WTC11 (cell line): ENCODE results near the gene ATP6V0B. TPM values are rescaled to one million over a fixed set of nuclear protein-coding genes. Genes with fewer than 3 reads are reported as not detected.

Source experiments
- ATAC-seq: fragments of 200-7000 bp; cut with Tn5 transposase; 2 replicates; pipeline ENCODE4 v1.10.0; 2021; ENCODE audit warnings: mild to moderate bottlenecking, moderate library complexity
- CTCF ChIA-PET: fragments of 300-600 bp; sonication (Branson Sonifier 250); formaldehyde crosslinking; loops from one replicate; lab custom pipeline; 2021; ENCODE audit warnings: antibody characterized with exemption; lab: Charles Lee
- POLR2A ChIA-PET: fragments of 350-600 bp; sonication (Branson Sonifier 250); formaldehyde crosslinking; loops from one replicate; lab custom pipeline; 2021; ENCODE audit warnings: antibody characterized with exemption; lab: Charles Lee
- DNase-seq: peaks from one replicate; pipeline ENCODE4 v3.0.0; 2021; ENCODE audit warnings: low spot score
- H3K27ac Mint-ChIP-seq: 2 replicates; pipeline ENCODE4 v1.8.0; 2021; ENCODE audit warnings: mixed read lengths
- H3K27me3 Mint-ChIP-seq: 2 replicates; pipeline ENCODE4 v1.8.0; 2021; ENCODE audit warnings: low read depth, mild to moderate bottlenecking, moderate library complexity, mixed read lengths
- H3K36me3 Mint-ChIP-seq: 2 replicates; pipeline ENCODE4 v1.8.0; 2021; ENCODE audit warnings: mixed read lengths
- H3K4me1 Mint-ChIP-seq: 2 replicates; pipeline ENCODE4 v1.8.0; 2022; ENCODE audit warnings: mixed read lengths
- H3K4me3 Mint-ChIP-seq: 2 replicates; pipeline ENCODE4 v1.8.0; 2021; ENCODE audit warnings: mild to moderate bottlenecking, moderate library complexity, mixed read lengths
- H3K9me3 Mint-ChIP-seq: 2 replicates; pipeline ENCODE4 v1.8.0; 2021; ENCODE audit warnings: mixed read lengths
- AR ChIP-seq: fragments of 250-450 bp; sonication (Bioruptor Pico); IDR thresholded peaks from 2 replicates; pipeline ENCODE4 v1.9.0; 2021; ENCODE audit warnings: mild to moderate bottlenecking
- ARID4B ChIP-seq: sonication (generic); formaldehyde crosslinking; IDR thresholded peaks from 2 replicates; pipeline ENCODE4 v1.8.0; 2023; ENCODE audit warnings: missing genetic modification reagents, mild to moderate bottlenecking, borderline replicate concordance
- ETV6 ChIP-seq: sonication (generic); formaldehyde crosslinking; IDR thresholded peaks from 2 replicates; pipeline ENCODE4 v1.8.1; 2022; ENCODE audit warnings: mild to moderate bottlenecking, missing genetic modification reagents
- FOXP1 ChIP-seq: sonication (generic); formaldehyde crosslinking; IDR thresholded peaks from 2 replicates; pipeline ENCODE4 v1.8.0; 2022; ENCODE audit warnings: missing genetic modification reagents, mild to moderate bottlenecking, moderate library complexity, borderline replicate concordance
- KAT7 ChIP-seq: sonication (generic); formaldehyde crosslinking; IDR thresholded peaks from 2 replicates; pipeline ENCODE4 v1.8.1; 2023; ENCODE audit warnings: missing genetic modification reagents, mild to moderate bottlenecking, borderline replicate concordance
- MXD4 ChIP-seq: fragments of 250-450 bp; sonication (Bioruptor Pico); IDR thresholded peaks from 2 replicates; pipeline ENCODE4 v1.8.0; 2021; ENCODE audit warnings: mild to moderate bottlenecking, moderate library complexity, borderline replicate concordance
- MYBL2 ChIP-seq: sonication (generic); formaldehyde crosslinking; IDR thresholded peaks from 2 replicates; pipeline ENCODE4 v1.8.1; 2023; ENCODE audit warnings: mild to moderate bottlenecking, moderate library complexity, missing genetic modification reagents
- NR1H2 ChIP-seq: sonication (generic); formaldehyde crosslinking; IDR thresholded peaks from 2 replicates; pipeline ENCODE4 v1.9.0; 2021; ENCODE audit warnings: mild to moderate bottlenecking, moderate library complexity, missing genetic modification reagents
- PRRX2 ChIP-seq: fragments of 250-450 bp; sonication (Bioruptor Pico); IDR thresholded peaks from 2 replicates; pipeline ENCODE4 v1.8.0; 2021; ENCODE audit warnings: mild to moderate bottlenecking
- TCF7 ChIP-seq: sonication (generic); formaldehyde crosslinking; IDR thresholded peaks from 2 replicates; pipeline ENCODE4 v1.8.0; 2022; ENCODE audit warnings: mild to moderate bottlenecking, low read depth, missing genetic modification reagents, moderate library complexity
- ZBTB21 ChIP-seq: sonication (generic); formaldehyde crosslinking; IDR thresholded peaks from 2 replicates; pipeline ENCODE4 v1.8.1; 2023; ENCODE audit warnings: mild to moderate bottlenecking, missing genetic modification reagents, borderline replicate concordance
- ZBTB43 ChIP-seq: sonication (generic); formaldehyde crosslinking; IDR thresholded peaks from 2 replicates; pipeline ENCODE4 v1.8.1; 2023; ENCODE audit warnings: mild to moderate bottlenecking, missing genetic modification reagents
- ZNF121 ChIP-seq: sonication (generic); formaldehyde crosslinking; IDR thresholded peaks from 2 replicates; pipeline ENCODE4 v1.8.0; 2023; ENCODE audit warnings: missing genetic modification reagents
- ZNF232 ChIP-seq: sonication (generic); formaldehyde crosslinking; IDR thresholded peaks from 2 replicates; pipeline ENCODE4 v1.8.0; 2022; ENCODE audit warnings: mild to moderate bottlenecking, missing genetic modification reagents
- ZNF416 ChIP-seq: fragments of 250-450 bp; sonication (Bioruptor Pico); IDR thresholded peaks from 2 replicates; pipeline ENCODE4 v1.9.0; 2021; ENCODE audit warnings: mild to moderate bottlenecking, inconsistent platforms
- ZNF671 ChIP-seq: fragments of 250-450 bp; sonication (Bioruptor Pico); IDR thresholded peaks from 2 replicates; pipeline ENCODE4 v1.8.0; 2021; ENCODE audit warnings: mild to moderate bottlenecking
- total RNA-seq: library from RNA; stranded (reverse); gene quantifications from 3 replicates; pipeline ENCODE4 v1.2.3, GENCODE V29; 2021
- TF ChIP-seq, protein P1 (sequence below): sonication (generic); formaldehyde crosslinking; conservative IDR thresholded peaks from 2 replicates; pipeline ENCODE4 v1.8.1; 2022; ENCODE audit warnings: mild to moderate bottlenecking, missing genetic modification reagents
- TF ChIP-seq, protein P2 (sequence below): sonication (generic); formaldehyde crosslinking; IDR thresholded peaks from 2 replicates; pipeline ENCODE4 v1.8.0; 2022; ENCODE audit warnings: mild to moderate bottlenecking, missing genetic modification reagents
- TF ChIP-seq, protein P3 (sequence below): sonication (generic); formaldehyde crosslinking; IDR thresholded peaks from 2 replicates; pipeline ENCODE4 v1.8.0; 2022; ENCODE audit warnings: missing genetic modification reagents

The ATP6V0B gene
- total RNA-seq, 1 experiment from 2014 or later, result 110 TPM

DNA sequence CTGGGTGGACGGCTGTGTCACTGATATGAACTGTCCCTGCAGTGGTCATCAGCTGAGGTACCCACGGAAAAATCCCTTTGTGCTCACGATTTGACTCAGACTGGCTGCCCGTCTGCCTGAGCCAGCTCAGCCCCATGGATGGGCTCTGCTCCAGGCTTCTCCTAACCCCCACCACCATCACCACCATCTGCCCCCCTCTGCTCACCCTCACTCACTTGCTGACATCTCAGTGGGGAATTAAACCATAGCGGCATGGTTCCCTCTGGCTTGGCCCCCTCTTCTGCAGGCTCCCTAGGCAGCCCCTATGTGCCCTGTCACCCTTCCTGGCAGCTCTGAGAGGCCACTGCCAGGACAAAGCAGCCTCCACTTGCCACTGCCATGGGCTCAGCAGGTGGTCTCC, 39.2 kb downstream of the ATP6V0B start:
- peak overlapping the region; percentile 22; the same call in 1 of the 2 replicates for H3K27ac Mint-ChIP-seq
- ChIA-PET CTCF (interaction anchor here (1.8 to 4.3 kb wide), 3 partner anchors 8 to 21 kb away, joined by 5 to 35 read pairs (median 8); no protein-coding TSS in a partner anchor), POLR2A (interaction anchor here (0.6 to 0.8 kb wide), 2 partner anchors 21 to 728 kb away, joined by 5 to 7 read pairs; no protein-coding TSS in a partner anchor)
- H3K4me1 Mint-ChIP-seq, result peaks cover 7% of the 10 kb centered on the region
- TF ChIP-seq KAT7 (CRISPR knock-in tag) (no peak), ZNF232 (CRISPR knock-in tag) (no peak), ARID4B (CRISPR knock-in tag) (no peak), ZBTB43 (CRISPR knock-in tag) (no peak), PRRX2 (no peak), ZNF121 (CRISPR knock-in tag) (peak; percentile 83; the same call in 1 of the 2 replicates)
- H3K9me3 Mint-ChIP-seq, result no peaks in the 10 kb centered on the region
- ATAC-seq (no peak), DNase-seq (no peak)
- no peak overlapping the region for H3K4me3 Mint-ChIP-seq
- no peaks in the 10 kb centered on the region for H3K36me3 Mint-ChIP-seq
- no peaks in the 10 kb centered on the region for H3K27me3 Mint-ChIP-seq

DNA sequence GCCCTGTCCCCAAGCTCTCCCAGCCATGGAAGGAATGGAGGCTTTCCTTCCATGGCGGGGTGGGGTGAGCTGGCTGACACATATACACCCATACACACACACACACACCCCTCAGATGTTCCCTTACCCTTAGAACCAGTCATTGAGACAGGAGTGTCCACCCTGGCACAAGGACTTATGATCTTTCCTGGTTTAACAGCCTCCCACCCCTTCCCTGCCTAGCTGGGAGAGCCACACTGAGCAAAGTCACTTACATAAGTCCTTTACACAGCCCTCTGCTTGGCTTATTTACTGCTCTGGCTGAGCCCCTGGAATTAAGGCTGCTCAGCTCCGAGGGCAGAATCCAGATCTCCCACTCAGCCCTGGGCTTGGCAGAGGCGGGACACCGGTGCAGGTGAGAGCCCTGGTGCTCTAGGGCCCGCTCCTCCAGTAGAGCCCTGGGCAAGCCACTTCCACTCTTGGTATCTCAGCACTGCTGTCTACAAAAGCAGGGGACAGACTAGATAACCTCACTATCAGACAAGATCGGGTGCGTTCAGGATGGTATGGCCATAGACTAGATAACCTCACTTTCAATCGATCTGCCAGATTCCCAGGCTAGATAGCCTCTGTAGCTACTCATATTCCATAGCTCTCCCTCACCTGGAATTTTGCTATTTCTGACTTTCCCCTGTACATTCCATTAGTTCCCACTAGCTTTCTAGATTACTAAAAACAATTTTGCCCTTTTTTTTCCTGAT, 39.8 kb downstream of the ATP6V0B start:
- ChIA-PET CTCF (interaction anchor here (0.5 to 4.3 kb wide), 5 partner anchors 9 to 1016 kb away, joined by 3 to 35 read pairs (median 6); no protein-coding TSS in a partner anchor), POLR2A (interaction anchor here (0.6 to 0.8 kb wide), 2 partner anchors 21 to 728 kb away, joined by 5 to 7 read pairs; no protein-coding TSS in a partner anchor)
- Mint-ChIP-seq H3K9me3 (no peaks in the 10 kb centered on the region), H3K27me3 (no peaks in the 10 kb centered on the region), H3K36me3 (no peaks in the 10 kb centered on the region), H3K4me3 (no peak overlapping the region), H3K27ac (peak overlapping the region; percentile 34), H3K4me1 (peaks cover 7% of the 10 kb centered on the region)
- DNase-seq (no peak), ATAC-seq (no peak)
- TF ChIP-seq MYBL2 (no peak), ZBTB21 (CRISPR knock-in tag) (no peak), TCF7 (CRISPR knock-in tag) (no peak), AR (CRISPR knock-in tag) (no peak), FOXP1 (no peak), MXD4 (no peak), ETV6 (no peak), NR1H2 (CRISPR knock-in tag) (no peak), ZNF671 (CRISPR knock-in tag) (no peak), ZNF121 (CRISPR knock-in tag) (no peak; the same call in 1 of the 2 replicates), ZNF416 (CRISPR knock-in tag) (no peak), ZNF232 (CRISPR knock-in tag) (no peak)
- TF ChIP-seq, protein P1, sequence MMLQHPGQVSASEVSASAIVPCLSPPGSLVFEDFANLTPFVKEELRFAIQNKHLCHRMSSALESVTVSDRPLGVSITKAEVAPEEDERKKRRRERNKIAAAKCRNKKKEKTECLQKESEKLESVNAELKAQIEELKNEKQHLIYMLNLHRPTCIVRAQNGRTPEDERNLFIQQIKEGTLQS (CRISPR knock-in tag), result no peak
- TF ChIP-seq, protein P2, sequence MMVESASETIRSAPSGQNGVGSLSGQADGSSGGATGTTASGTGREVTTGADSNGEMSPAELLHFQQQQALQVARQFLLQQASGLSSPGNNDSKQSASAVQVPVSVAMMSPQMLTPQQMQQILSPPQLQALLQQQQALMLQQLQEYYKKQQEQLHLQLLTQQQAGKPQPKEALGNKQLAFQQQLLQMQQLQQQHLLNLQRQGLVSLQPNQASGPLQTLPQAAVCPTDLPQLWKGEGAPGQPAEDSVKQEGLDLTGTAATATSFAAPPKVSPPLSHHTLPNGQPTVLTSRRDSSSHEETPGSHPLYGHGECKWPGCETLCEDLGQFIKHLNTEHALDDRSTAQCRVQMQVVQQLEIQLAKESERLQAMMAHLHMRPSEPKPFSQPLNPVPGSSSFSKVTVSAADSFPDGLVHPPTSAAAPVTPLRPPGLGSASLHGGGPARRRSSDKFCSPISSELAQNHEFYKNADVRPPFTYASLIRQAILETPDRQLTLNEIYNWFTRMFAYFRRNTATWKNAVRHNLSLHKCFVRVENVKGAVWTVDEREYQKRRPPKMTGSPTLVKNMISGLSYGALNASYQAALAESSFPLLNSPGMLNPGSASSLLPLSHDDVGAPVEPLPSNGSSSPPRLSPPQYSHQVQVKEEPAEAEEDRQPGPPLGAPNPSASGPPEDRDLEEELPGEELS (CRISPR knock-in tag), result no peak
- TF ChIP-seq, protein P3, sequence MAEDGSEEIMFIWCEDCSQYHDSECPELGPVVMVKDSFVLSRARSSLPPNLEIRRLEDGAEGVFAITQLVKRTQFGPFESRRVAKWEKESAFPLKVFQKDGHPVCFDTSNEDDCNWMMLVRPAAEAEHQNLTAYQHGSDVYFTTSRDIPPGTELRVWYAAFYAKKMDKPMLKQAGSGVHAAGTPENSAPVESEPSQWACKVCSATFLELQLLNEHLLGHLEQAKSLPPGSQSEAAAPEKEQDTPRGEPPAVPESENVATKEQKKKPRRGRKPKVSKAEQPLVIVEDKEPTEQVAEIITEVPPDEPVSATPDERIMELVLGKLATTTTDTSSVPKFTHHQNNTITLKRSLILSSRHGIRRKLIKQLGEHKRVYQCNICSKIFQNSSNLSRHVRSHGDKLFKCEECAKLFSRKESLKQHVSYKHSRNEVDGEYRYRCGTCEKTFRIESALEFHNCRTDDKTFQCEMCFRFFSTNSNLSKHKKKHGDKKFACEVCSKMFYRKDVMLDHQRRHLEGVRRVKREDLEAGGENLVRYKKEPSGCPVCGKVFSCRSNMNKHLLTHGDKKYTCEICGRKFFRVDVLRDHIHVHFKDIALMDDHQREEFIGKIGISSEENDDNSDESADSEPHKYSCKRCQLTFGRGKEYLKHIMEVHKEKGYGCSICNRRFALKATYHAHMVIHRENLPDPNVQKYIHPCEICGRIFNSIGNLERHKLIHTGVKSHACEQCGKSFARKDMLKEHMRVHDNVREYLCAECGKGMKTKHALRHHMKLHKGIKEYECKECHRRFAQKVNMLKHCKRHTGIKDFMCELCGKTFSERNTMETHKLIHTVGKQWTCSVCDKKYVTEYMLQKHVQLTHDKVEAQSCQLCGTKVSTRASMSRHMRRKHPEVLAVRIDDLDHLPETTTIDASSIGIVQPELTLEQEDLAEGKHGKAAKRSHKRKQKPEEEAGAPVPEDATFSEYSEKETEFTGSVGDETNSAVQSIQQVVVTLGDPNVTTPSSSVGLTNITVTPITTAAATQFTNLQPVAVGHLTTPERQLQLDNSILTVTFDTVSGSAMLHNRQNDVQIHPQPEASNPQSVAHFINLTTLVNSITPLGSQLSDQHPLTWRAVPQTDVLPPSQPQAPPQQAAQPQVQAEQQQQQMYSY (CRISPR knock-in tag), result no peak
